ENCODE measurements around the gene SLC26A4.

Gene SLC26A4

DNA sequence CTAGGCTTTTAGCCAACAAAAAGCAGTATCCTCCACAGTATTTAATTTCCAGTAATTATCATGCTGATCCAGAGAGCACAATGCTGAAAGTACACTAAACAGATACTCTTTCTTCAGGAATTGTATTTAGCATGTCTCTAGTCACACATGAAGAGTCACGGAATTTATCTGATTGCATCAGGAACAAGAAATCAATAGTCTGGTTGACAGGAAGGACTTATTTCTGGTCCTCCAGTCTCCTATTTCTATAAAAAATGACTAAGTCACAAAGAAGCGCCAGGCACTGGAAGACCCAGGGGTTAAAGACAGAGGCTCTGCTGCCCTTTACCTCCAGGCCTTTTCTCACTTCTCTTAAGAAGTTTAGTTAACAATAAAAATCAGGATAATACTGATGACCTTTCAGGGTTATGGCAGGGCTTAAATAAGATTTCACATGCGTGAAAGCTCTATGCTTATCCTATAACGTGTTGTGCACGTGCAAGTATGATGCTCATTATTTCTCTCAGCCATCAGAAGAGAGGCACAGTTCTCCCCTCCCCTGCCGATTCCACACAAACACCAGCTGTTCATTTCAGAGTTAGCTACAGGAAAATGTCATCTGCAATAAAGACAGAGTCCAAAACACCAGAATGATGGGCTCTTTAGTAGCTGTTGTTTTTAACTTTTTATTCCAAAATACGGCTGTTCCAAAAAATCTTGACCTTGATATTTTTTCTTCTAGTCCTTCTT, 36.9 kb downstream of the SLC26A4 start:
- DNase-seq = no peak

GRCh38 chr7:107700570-107700969, 39.9 kb downstream of the SLC26A4 start:
- DNase-seq = no peak

- DNase-seq = no peak
Measured at GRCh38 chr7:107701191-107701590, 40.6 kb downstream of the SLC26A4 start.

DNA sequence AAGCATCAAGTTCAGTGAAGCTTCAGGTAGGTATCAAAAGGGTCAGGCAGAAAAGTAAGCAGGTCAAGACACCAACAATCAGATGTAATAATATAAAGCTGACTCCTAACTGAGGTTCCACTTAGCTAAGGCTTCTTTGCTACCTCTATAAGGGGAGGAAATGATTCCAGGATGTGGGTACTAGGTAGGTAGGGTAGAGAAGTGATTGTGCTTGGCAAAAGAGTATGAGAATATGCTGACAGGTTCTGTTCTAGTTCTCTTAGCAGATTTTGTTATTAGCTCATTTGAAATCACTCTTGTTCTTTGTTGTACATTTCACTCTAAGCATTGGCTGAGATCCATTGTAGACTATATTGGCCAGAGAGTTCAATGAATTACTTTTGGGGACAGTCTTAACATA, 42.6 kb downstream of the SLC26A4 start:
- no peak for DNase-seq

- DNase-seq = no peak
Measured at GRCh38 chr7:107703872-107704271, 43.2 kb downstream of the SLC26A4 start.

DNA sequence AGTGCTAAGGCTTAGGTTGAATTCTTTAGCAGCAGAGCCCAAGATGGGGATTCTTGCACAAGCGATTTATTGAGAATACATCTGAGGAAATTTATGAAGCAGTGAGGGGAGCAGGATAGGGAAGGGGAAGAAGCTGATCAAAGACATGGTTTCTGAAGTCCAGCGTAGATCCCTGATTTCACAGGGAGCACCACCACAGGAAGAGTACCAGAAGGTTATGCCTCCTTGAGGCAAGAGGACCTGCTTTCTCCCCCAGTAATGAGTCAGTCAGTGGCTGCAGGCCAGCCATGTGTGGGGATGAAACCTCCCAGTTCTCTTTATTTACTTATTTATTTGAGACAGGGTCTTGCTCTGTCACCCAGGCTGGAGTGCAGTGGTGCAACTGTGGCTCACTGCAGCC, 48.3 kb downstream of the SLC26A4 start:
- DNase-seq = no peak

GRCh38 chr7:107711301-107711700, 50.7 kb downstream of the SLC26A4 start:
- no peak for DNase-seq

- peak; percentile 99 for DNase-seq
Measured at GRCh38 chr7:107712025-107712424, 51.4 kb downstream of the SLC26A4 start.

GRCh38 chr7:107712896-107713295, 52.3 kb downstream of the SLC26A4 start:
- DNase-seq = no peak

DNA sequence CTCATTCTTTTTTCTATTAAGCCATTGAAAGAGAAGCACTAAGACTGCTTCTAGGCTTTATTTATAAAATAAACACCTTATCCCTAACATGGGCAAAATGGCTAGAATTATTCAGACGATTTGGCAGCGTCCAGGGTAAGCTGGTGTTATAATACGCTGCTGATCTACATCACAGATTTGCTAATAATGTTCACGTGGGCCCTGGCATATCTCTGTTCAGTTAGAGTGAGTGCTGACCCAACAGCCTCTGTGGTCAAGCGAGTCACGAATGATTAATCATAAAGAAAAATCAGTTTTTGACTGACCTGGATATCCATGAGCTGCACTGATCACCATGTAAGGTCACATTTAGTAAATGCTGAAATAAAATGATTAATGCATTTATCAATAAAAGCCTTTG, 54.9 kb downstream of the SLC26A4 start:
- DNase-seq = no peak

GRCh38 chr7:107718456-107719193, 58.0 kb downstream of the SLC26A4 start:
- no peak for DNase-seq

- no peak for DNase-seq
Measured at GRCh38 chr7:107721286-107721685, 60.7 kb downstream of the SLC26A4 start.

DNA sequence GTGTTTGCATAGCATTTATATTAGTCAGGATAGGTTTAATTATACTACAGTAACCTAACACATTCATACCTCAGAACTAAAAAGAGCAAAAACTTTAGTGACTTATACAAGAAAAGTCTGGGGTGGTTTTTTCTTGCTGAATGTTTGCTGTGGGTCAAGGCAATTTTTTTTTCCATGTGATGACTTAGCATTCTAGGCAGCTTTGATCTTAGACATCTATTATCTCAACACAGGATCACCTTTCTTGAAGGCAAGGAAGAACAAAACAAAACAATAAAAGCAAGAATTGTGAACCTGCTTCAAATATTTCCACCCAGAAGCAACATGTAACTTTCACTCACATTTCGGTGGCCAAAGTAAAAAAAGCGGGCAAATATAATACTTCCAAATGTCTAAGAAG, 62.6 kb downstream of the SLC26A4 start:
- DNase-seq = no peak

DNA sequence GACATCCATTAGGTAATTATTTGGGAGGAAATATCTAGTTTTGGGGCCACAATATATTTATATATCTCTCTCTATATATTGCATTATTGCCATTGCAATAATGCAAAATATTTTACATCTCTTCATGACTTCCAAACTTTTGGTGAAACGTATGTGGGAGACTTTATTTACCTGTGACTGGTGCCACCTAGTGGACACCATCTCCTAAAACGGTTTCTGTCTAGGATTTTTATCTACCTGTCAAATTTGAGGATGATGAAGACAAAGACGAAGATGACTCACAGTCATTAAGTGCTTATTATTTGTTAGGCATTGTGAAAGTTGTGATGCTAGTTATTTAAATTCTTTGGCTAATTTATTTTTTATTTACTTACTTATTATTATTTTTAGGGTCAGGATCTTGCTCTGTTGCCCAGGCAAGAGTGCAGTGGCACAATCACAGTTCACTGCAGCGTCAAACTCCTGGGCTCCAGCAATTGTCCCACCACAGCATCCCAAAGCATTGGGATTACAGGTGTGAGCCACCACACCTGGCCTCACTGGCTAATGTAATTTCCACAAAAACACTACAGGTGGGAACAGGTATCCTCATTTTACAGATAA, 64.6 kb downstream of the SLC26A4 start:
- DNase-seq = no peak

- DNase-seq = no peak
Measured at GRCh38 chr7:107726356-107727130, 65.9 kb downstream of the SLC26A4 start.

GRCh38 chr7:107728276-107728675, 67.6 kb downstream of the SLC26A4 start:
- DNase-seq = no peak

DNA sequence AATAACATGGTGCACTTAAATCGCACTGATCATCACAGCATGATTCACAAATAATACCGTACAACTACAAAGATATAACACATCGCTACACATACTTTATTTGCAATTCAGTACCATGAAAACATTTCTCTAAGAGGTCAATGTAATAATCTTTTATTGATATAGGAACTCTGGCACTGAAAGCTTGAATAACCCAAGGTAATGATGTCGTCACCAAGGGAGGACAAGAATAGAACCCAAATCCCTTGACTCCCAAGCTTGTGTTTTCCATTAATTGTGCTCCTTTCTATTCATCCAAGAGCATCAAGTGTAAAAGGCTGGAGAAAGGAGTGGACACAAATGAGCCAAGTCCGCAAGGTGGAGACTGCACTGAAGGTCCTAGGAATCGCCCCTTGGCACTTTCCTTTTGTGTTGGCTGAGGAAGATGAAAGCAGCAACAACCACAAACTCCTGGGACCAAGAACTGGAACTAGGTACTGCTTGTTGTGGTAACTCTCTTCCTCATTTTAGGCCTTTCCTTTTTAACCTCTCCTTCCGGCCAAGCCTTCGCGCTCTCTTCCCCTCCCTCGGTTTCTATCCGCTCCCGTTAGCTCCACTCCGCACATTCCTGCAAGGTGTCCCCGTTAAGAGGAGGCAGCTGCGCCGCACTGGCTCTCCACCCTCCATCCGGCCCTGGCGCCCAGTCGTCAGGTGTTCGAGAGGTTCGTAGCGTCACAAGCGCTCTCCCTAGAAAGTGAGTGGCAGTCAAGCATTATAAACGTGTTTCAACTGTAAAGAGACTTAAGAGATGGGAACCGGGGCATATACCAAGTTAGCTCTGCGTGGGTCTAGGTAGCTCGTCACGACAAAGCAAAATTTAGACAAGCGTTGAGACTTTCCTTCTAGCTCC, 82.3 kb downstream of the SLC26A4 start:
- DNase-seq = peak; percentile 83

DNA sequence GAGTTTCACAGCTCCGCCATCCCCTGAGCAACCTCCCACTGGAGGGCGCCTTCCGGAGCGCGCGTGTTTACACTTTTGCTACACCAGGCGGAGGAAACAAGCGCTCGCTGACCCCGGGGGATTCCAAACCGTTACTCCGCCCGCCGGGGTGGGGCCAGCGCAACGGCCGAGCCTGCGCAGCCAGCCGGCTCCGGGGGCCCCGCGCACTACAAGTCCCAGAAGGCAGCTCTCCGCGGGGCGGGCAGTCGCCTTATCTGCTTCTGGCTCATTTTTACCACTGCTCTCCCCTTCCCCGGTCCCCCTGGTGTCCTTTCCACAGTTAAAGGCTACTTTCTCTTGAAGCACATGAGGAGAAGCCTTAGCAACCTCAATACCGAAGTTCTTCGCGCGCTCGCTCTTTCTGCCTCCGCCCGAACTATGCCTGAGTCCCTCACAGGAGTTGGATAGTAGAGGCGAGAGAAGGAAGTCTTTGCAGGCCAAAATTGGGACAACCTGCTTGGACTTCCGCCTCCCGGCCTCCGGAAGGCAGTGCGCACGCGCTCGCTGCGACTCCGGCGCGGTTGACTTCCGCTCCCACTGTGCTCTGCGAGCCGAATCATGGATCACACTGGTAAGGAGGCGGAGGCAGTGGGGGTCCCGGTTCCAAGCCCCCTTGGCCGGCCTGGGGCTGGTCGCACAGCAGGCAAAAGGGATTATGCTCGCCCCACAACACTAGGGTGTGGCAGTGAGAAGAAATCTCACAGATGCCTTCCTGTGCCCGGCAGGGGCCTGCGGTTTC, 83.1 kb downstream of the SLC26A4 start, which contains the start of gene CBLL1:
CBLL1 (plus strand) TSS at position 576 of the 778 bp plus-strand sequence; CDS start at position 598, 22 bp downstream.
- peak; percentile 83 for DNase-seq

GRCh38 chr7:107744345-107744750, 83.7 kb downstream of the SLC26A4 start:
- DNase-seq = no peak

DNA sequence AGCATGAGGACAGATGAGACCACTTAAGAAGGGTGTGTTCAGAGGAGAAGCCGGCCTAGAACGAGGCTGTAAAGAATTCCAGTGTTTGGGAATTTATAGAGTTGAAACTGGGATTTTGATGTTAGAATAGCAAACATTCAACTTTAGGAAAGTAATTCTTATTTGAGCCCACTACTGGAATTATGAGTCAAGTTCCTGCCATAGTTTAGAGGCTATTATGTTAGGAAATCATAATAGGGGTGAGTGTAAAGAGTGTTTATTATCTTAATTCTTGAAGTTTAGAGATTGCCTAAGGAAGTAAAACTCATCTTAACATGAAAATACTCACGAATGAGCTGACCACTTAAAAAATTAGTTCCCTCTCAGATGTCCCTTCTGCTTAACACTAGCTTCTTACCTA, 85.4 kb downstream of the SLC26A4 start:
- DNase-seq = no peak

- no peak for DNase-seq
Measured at GRCh38 chr7:107751113-107751512, 90.5 kb downstream of the SLC26A4 start.
